Measurements from ENCODE around the gene KLF16. TPM values are rescaled to one million over a fixed set of nuclear protein-coding genes. Genes with fewer than 3 reads are reported as not detected.

The KLF16 gene
- total and polyA plus RNA-seq, 9 of the 15 experiments (the other 6 are each of a cell fraction or from before 2014, with no cell fraction given): 0.04 to 60.4 (median 6.8) TPM

DNA sequence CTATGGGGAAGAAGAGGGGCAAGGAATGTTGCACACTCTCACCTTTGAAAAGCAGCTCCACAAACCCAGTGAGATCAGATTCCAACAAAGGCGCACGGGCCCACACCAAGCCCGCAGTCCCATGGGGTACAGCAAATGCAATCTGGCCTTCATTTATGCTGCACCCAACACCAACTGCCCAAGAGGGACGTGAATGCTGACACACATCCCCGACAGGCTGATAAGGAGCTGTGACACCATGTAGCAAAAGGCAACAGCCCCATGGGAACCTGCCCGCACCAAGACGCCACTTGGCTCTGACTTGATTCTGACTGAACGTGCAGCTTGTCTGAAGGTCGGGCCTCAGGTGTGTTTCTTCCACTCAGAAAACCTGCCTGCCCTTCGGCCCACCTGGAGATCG, 32.4 kb downstream of the KLF16 start:
- BruUV-seq (replicated peaks): no TSS peak
- Histone ChIP-seq H3K27me3 (ENCODE audit: control insufficient read depth in 2 of 2, insufficient read depth in 2 of 2, low read length in 2 of 2) (no peaks in the 10 kb centered on the region), H3K36me3 (ENCODE audit: control insufficient read depth, insufficient read depth, low read length) (peaks cover 69% of the 10 kb centered on the region; the same call in 2 of the 3 replicates), H2AFZ (ENCODE audit: low read depth, low read length) (no peak overlapping the region), H4K20me1 (replicated peaks; ENCODE audit: control insufficient read depth, insufficient read depth, low read length) (no peaks in the 10 kb centered on the region; the same call in 1 of the 2 replicates), H3K9me1 (ENCODE audit: control insufficient read depth, insufficient read depth, low read length) (no peaks in the 10 kb centered on the region), H3K9ac (ENCODE audit: insufficient read depth in 1 of 2, low read depth in 2 of 2, low read length in 2 of 2) (no peak overlapping the region; a peak in 1 of 4 replicates), H3K79me2 (ENCODE audit: control insufficient read depth, insufficient read depth, low read length) (peaks cover 68% of the 10 kb centered on the region), H3K27ac (ENCODE audit: extremely low read depth, low read depth, low read length) (no peak overlapping the region; the same call in 2 of the 3 replicates), H3K4me2 (ENCODE audit: insufficient read depth, low read length) (no peak overlapping the region), H3K4me1 (replicated peaks in 1 of 2; ENCODE audit: control insufficient read depth in 2 of 2, insufficient read depth in 2 of 2, low read length in 2 of 2) (peaks cover 11 to 73% of the 10 kb centered on the region in 2 experiments), H3K9me3 (replicated peaks; ENCODE audit: control insufficient read depth, insufficient read depth, low read depth, low read length) (no peaks in the 10 kb centered on the region), H3K4me3 (no peak overlapping the region)
- no peak for ATAC-seq
- TF ChIP-seq, protein P1, sequence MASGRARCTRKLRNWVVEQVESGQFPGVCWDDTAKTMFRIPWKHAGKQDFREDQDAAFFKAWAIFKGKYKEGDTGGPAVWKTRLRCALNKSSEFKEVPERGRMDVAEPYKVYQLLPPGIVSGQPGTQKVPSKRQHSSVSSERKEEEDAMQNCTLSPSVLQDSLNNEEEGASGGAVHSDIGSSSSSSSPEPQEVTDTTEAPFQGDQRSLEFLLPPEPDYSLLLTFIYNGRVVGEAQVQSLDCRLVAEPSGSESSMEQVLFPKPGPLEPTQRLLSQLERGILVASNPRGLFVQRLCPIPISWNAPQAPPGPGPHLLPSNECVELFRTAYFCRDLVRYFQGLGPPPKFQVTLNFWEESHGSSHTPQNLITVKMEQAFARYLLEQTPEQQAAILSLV (tag; IDR thresholded peaks at IDR 0.05): no peak
- TF ChIP-seq POLR2G (IDR thresholded peaks at IDR 0.05; ENCODE audit: low read depth, low read length): 0 out of 2 replicates have a peak, but pooled peaks have one; percentile 6
- 0 out of 2 replicates have a peak, but pooled peaks have one; percentile 16 for TF ChIP-seq POLR2A (conservative IDR thresholded peaks at IDR 0.05)
- ChIA-PET CTCF (ENCODE audit: low intra/inter-chr PET ratio) (no interaction called here), POLR2A (interaction anchor here (0.6 to 1.9 kb wide), 4 partner anchors 9 to 14 kb away, joined by 3 to 9 read pairs (median 3); no protein-coding TSS in a partner anchor)
- intact Hi-C loops (cut with micrococcal nuclease) (no loop called here), in situ Hi-C loops (cut with MboI) (no loop called here)
- no peak for DNase-seq (ENCODE audit: extremely low read depth in 1 of 4, low spot score in 3 of 4)
- no peak for FAIRE-seq
- 63% methylated on average over 8 of the region's 11 CpGs for WGBS (ENCODE audit: insufficient coverage, low coverage, missing lambda C conversion rate)

DNA sequence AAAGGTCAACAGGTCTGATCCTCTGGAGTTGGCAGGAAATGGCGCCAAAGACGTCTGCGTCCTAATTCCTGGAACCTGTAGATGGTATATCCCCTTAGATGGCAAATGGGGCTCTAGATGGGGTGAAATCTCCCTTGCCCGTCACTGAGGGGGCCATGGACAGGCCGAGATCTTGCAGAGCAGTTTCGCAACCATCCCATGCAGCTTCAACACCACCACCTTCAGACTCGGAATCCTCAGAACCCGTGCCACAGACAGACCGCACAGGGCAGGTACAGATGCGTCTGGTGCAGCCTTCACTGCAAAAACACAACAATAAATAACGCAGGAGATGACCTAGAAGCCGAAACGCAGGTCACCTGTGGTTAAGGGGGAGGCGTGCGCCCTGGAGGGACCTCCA, 32.8 kb downstream of the KLF16 start:
- Histone ChIP-seq H3K4me1 (replicated peaks in 1 of 2; ENCODE audit: control insufficient read depth in 2 of 2, insufficient read depth in 2 of 2, low read length in 2 of 2) (peaks cover 11 to 73% of the 10 kb centered on the region in 2 experiments), H3K79me2 (ENCODE audit: control insufficient read depth, insufficient read depth, low read length) (peaks cover 68% of the 10 kb centered on the region), H3K9ac (ENCODE audit: insufficient read depth in 1 of 2, low read depth in 2 of 2, low read length in 2 of 2) (no peak overlapping the region), H3K36me3 (ENCODE audit: control insufficient read depth, insufficient read depth, low read length) (peaks cover 70% of the 10 kb centered on the region; the same call in 2 of the 3 replicates), H4K20me1 (replicated peaks; ENCODE audit: control insufficient read depth, insufficient read depth, low read length) (no peaks in the 10 kb centered on the region; the same call in 1 of the 2 replicates), H3K27ac (ENCODE audit: extremely low read depth, low read depth, low read length) (no peak overlapping the region), H2AFZ (ENCODE audit: low read depth, low read length) (no peak overlapping the region), H3K9me1 (ENCODE audit: control insufficient read depth, insufficient read depth, low read length) (no peaks in the 10 kb centered on the region), H3K9me3 (replicated peaks; ENCODE audit: control insufficient read depth, insufficient read depth, low read depth, low read length) (no peaks in the 10 kb centered on the region), H3K27me3 (ENCODE audit: control insufficient read depth in 2 of 2, insufficient read depth in 2 of 2, low read length in 2 of 2) (no peaks in the 10 kb centered on the region), H3K4me2 (ENCODE audit: insufficient read depth, low read length) (no peak overlapping the region), H3K4me3 (no peak overlapping the region)
- in situ Hi-C loops (cut with MboI): no loop called here
- intact Hi-C loops (cut with micrococcal nuclease): no loop called here
- 87% methylated on average over 15 of the region's 15 CpGs for WGBS (ENCODE audit: insufficient coverage, low coverage, missing lambda C conversion rate)
- no TSS peak for BruUV-seq (replicated peaks)
- no peak for FAIRE-seq
- ChIA-PET POLR2A (interaction anchor here (0.7 to 1.9 kb wide), 6 partner anchors 10 to 543 kb away, joined by 3 to 9 read pairs (median 3); no protein-coding TSS in a partner anchor), CTCF (ENCODE audit: low intra/inter-chr PET ratio) (no interaction called here)
- no peak for DNase-seq (ENCODE audit: extremely low read depth in 1 of 4, low spot score in 3 of 4)
- TF ChIP-seq ELF1 (tag; IDR thresholded peaks at IDR 0.05) (no peak), CEBPB (tag; IDR thresholded peaks at IDR 0.05) (peak; percentile 64), SETDB1 (IDR thresholded peaks at IDR 0.05; ENCODE audit: low read length) (no peak)
- TF ChIP-seq, protein P2, sequence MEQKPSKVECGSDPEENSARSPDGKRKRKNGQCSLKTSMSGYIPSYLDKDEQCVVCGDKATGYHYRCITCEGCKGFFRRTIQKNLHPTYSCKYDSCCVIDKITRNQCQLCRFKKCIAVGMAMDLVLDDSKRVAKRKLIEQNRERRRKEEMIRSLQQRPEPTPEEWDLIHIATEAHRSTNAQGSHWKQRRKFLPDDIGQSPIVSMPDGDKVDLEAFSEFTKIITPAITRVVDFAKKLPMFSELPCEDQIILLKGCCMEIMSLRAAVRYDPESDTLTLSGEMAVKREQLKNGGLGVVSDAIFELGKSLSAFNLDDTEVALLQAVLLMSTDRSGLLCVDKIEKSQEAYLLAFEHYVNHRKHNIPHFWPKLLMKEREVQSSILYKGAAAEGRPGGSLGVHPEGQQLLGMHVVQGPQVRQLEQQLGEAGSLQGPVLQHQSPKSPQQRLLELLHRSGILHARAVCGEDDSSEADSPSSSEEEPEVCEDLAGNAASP (IDR thresholded peaks at IDR 0.05): no peak
- no peak for ATAC-seq
